ENCODE results near the gene BTBD7.

DNA sequence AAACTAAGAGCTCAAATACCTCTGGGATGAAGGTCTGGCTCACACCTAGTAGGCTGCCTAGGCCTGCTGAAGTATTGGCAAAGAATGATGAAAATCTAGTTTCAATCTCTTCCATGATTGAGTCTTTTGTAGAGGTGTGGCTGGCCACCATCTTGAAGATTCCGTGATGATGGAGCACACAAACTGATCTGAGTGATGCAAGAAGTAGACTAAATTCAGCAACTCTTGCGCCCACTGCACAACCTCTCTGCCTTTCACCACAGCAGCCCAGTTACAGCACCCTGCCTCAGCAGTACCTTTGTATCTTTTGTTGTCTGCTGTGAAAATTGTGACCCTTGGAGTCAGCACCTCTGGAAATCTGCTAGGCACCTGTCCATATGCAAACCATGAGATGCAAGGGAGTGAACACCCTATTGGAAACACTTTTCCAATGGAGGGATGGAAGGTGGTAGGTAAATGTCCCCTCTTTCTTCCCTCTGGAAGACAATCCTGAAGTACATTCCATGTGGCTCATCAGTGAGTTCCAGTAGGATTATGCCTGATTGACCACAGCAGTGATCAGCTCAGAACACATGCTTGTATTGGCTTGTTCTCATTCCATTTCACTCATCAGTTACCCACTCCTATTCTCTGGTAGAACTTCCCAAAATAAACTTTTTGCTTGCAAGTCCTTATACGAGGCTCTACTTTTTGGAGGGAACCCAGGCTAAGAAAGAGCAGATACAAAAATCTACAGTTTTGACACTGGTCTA is 58.6 kb downstream of the BTBD7 start:
- no peak for TF ChIP-seq POLR2A (IDR thresholded peaks at IDR 0.05)
- TF ChIP-seq, protein P1, sequence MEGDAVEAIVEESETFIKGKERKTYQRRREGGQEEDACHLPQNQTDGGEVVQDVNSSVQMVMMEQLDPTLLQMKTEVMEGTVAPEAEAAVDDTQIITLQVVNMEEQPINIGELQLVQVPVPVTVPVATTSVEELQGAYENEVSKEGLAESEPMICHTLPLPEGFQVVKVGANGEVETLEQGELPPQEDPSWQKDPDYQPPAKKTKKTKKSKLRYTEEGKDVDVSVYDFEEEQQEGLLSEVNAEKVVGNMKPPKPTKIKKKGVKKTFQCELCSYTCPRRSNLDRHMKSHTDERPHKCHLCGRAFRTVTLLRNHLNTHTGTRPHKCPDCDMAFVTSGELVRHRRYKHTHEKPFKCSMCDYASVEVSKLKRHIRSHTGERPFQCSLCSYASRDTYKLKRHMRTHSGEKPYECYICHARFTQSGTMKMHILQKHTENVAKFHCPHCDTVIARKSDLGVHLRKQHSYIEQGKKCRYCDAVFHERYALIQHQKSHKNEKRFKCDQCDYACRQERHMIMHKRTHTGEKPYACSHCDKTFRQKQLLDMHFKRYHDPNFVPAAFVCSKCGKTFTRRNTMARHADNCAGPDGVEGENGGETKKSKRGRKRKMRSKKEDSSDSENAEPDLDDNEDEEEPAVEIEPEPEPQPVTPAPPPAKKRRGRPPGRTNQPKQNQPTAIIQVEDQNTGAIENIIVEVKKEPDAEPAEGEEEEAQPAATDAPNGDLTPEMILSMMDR (IDR thresholded peaks at IDR 0.05), result no peak
